Urothelium cell line (cell line): Measurements from ENCODE around the gene DUSP23.

Experiments used
- DNase-seq: peaks from one replicate; pipeline ENCODE4 v3.0.0; 2011; ENCODE audit warnings: low spot score, mixed read lengths
- FAIRE-seq: peaks from 2 replicates; lab custom pipeline; 2011; peaks lifted over from hg19 to GRCh38; lab: Jason Lieb, UNC

The DUSP23 gene

GRCh38 chr1:159780583-159781582 lies at the start of gene DUSP23:
Gene DUSP23 (plus strand): TSS chr1:159780962. CDS start chr1:159781101, 139 bp downstream.
- FAIRE-seq (no peak), DNase-seq (no peak)

- DNase-seq (no peak), FAIRE-seq (no peak)
Measured at GRCh38 chr1:159737238-159737916, 43.4 kb upstream of the DUSP23 start.

- no peak for DNase-seq
- no peak for FAIRE-seq
Measured at GRCh38 chr1:159743651-159744410, 36.9 kb upstream of the DUSP23 start.

- FAIRE-seq: no peak
- DNase-seq: no peak
Measured at GRCh38 chr1:159746666-159747065, 34.1 kb upstream of the DUSP23 start.

DNA sequence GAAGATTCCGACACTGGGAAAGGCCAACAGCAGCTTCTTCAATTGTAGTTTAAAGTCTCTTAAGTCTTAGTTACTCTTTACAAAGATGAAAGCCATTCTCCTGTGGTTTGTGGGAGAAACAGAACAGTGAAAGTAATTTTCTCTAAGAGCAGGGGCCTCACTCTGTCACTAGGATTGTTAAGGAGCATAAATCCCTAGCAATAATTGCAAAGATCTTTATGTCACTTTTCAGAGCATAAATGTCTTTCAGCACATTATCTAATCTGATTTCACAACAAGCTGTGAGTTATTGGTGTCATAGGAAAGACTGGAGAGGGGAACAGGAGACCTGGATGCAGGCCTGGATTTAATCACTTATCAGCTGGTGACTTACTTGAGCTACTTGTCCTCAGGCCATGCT lies 32.4 kb upstream of the DUSP23 start:
- DNase-seq (no peak), FAIRE-seq (no peak)

GRCh38 chr1:159749630-159750029 lies 31.1 kb upstream of the DUSP23 start:
- no peak for FAIRE-seq
- DNase-seq: no peak

GRCh38 chr1:159750621-159751020 lies 30.1 kb upstream of the DUSP23 start:
- FAIRE-seq (no peak), DNase-seq (no peak)

DNA sequence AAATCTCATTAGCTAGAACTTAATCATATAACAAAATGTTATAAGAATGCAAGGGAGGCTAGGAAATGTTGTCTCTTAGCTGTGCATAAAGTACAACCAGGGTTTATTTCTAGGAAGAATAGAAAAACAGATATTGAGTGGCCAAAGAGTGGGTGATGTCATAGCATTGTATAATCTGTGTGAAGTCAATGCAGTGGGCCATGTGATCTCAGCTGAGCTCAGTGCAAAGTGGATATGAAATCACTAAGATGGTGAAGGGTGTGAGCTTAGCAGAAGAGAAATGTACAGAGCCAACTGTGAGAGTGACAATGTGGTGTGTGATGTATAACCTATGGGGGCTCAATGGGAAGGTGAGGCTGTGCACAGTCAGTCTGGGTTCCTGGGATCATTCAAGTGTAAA lies 29.7 kb upstream of the DUSP23 start:
- DNase-seq (no peak), FAIRE-seq (no peak)

GRCh38 chr1:159752135-159752580 lies 28.6 kb upstream of the DUSP23 start:
- FAIRE-seq (no peak), DNase-seq (peak; percentile 7)

- DNase-seq (no peak), FAIRE-seq (no peak)
Measured at GRCh38 chr1:159753386-159753785, 27.4 kb upstream of the DUSP23 start.

DNA sequence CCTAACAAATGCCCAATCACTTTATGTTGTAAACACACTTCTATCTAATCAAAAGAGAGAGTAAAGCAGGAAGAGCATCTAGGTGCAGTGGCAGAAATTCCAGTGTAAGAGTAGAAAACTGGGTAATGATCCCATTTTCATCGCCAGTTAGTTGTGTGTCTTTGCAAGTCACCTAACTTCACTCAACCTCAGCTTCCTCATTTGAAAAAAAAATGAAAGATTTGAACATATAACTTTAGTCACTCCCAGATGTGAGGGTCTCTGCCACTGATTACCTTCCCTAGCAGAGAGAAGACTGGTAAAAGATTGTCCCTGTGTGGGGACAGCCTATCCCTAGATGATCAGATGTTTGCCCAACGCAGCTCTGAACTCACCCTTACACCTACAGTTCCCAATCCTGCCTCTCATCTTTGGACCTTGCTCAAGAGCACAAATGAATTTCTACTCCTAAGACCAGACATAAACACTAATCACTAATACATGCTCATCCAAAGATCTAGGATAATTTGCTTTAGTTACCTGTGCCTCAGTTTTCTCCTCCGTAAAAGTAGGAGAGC lies 25.2 kb upstream of the DUSP23 start:
- FAIRE-seq (no peak), DNase-seq (no peak)

DNA sequence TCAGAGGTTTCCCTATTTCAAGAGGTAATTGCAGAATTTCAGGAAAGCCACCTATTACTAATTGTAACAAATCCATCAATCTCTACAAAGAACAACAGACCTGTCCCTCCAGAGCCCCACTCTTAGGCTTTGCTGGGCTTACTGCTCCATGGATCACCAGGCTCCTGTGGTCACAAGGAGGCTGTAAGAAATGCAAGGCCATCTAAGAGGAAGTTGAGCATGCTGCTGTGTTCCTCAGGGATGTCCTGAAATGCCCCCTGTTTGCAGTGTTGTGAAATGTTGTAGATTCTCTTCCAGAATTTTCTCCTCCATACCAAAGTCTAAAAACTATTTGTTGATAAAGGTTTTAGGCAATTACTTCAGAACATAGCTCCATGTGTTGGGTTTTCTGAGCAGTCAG lies 24.4 kb upstream of the DUSP23 start:
- FAIRE-seq (no peak), DNase-seq (no peak)

- FAIRE-seq (no peak), DNase-seq (no peak)
Measured at GRCh38 chr1:159763686-159764085, 17.1 kb upstream of the DUSP23 start.

DNA sequence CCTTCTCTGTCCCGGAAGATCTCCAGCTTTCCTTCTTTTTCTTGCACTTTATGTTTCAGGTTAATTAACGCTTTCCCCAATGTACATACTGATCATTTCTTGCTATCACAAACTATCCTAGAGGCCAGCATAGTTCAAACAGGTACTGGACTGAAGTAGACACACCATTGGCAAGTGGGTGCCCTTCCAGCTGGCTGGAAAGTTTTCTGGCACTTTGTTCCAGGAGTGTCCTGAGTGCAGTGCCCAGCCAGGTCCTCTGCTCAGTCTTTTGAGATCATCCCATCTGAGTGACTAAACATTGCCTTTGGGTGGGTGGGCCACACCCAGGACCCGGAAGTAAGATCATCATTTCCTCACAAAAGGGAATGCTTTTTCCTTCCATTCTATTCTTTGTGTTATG lies 15.0 kb upstream of the DUSP23 start:
- DNase-seq: no peak
- no peak for FAIRE-seq

DNA sequence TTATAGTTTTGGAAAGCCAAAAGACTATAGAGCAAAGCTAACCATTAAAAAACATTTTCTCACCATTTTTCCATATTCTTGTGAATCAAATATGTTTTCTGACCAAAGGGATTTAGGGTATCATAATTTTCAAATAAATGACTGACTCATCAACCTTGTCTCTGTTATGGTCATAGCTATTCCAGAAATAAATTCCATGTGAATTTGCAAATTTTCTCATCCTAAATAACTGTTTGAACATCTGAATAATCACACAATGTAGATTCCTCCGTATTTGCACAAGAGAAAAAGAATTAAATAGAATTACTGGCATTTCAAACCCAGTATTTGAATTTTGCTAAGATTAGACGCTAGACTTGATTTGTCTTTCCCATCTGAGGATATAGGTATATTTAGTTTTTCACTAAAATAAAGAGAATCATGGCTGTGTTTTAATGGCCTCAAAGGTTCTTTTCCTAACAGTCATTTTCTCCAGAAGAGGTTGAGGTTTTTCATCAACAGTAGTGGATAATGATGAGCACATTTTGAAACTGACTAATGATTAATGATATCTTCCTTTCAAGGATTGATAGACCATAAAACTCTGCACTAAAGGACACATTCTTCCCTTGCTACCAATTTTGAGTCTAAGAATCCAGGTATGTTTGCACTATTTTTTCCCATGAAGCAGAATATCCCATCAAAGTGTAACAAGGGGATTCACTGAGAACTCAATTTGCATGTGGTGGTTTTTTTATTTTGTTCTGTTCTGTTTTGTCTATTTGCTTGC lies 9.5 kb upstream of the DUSP23 start:
- DNase-seq: no peak
- no peak for FAIRE-seq

- FAIRE-seq (no peak), DNase-seq (no peak)
Measured at GRCh38 chr1:159774465-159774864, 6.3 kb upstream of the DUSP23 start.

GRCh38 chr1:159775716-159776115 lies 5.0 kb upstream of the DUSP23 start:
- DNase-seq (no peak), FAIRE-seq (no peak)

GRCh38 chr1:159778266-159778665 lies 2.5 kb upstream of the DUSP23 start:
- DNase-seq: no peak
- FAIRE-seq: no peak

DNA sequence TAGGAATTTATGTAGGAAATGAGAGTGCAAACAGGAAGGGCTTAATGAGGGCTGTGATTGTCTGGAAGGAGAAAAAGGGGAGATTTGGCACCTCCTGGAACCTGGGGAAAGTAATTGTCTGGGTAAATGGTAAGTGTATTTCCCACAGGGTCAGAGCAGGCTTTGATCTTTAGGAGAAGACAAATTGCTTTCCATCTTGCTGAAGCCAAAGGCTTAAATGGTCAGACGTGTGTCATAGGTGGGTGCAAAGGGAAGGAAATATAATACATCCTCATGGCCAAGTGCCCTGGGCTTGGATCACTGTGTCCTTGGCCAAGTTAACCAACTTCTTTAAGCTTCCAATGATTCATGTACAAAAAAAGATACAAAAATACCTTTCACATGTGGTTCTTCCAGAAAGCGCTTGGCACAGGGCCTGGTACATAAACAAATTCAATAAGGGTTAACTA lies 1.3 kb upstream of the DUSP23 start:
- DNase-seq (peak; percentile 30), FAIRE-seq (no peak)

DNA sequence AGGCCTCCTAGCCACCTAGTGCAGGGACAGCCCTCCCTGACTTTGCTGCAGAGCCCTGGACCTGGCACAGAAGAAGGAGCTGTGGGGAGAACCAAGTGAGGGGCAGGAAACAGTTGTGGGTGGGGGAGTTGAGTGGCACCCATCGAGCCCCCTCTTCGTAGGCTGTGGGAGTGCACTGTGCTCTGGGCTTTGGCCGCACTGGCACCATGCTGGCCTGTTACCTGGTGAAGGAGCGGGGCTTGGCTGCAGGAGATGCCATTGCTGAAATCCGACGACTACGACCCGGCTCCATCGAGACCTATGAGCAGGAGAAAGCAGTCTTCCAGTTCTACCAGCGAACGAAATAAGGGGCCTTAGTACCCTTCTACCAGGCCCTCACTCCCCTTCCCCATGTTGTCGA lies 1.2 kb downstream of the DUSP23 start:
- no peak for FAIRE-seq
- DNase-seq: no peak
